ENCODE results near the gene MPRIP.

Gene MPRIP

DNA sequence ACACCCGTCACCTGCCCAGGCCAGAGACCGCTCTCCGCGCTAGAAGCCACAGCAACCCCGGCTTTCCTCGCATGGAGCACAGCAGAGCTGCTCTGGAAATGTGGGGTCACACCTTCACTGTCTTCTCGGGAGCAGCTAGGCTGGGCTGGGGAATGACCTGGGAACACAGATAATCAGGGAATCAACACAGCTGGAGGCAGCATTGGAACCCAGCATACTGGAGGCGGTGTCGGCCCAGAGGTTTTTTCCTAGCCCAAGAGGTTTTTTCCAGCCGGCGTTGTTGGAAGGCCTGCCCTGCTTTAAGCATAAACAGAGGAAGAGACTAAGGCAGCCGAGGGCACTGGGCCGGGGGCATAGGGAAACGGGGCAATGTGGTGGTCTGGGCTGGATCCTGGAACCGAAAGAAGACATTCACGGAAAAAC lies 164.7 kb downstream of the MPRIP start:
- DNase-seq (ENCODE audit: low spot score): no peak

- no peak for DNase-seq (ENCODE audit: low spot score)
These were observed 165.7 kb downstream of the MPRIP start for GRCh38 chr17:17207998-17208397.

DNA sequence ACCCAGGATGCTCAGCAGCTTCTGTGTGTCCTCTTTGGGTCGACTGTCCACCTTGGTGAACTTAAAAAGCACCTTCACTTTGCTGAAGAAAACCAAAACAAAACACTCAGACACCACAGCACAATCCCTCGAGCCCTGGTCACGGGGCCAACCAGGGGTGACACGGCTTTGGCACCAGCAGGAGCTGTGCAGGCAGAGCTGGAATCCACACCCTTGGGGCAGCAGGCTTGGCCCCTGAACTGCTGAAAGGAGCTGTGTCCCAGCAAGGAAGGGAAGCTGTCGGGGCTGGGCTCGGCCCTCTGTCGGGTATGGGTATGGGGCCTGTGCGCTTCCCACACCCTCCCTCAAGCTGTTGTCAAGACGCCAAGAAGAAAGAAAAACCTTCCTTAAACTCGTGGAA lies 171.5 kb downstream of the MPRIP start:
- DNase-seq (ENCODE audit: low spot score): no peak

GRCh38 chr17:17214646-17215436 lies 172.6 kb downstream of the MPRIP start:
- no peak for DNase-seq (ENCODE audit: low spot score)

- no peak for DNase-seq (ENCODE audit: low spot score)
These were observed 173.3 kb downstream of the MPRIP start for GRCh38 chr17:17215575-17215974.

- DNase-seq (ENCODE audit: low spot score): no peak
These were observed 174.0 kb downstream of the MPRIP start for GRCh38 chr17:17216236-17216635.

- no peak for DNase-seq (ENCODE audit: low spot score)
These were observed 174.5 kb downstream of the MPRIP start for GRCh38 chr17:17216776-17217175.

DNA sequence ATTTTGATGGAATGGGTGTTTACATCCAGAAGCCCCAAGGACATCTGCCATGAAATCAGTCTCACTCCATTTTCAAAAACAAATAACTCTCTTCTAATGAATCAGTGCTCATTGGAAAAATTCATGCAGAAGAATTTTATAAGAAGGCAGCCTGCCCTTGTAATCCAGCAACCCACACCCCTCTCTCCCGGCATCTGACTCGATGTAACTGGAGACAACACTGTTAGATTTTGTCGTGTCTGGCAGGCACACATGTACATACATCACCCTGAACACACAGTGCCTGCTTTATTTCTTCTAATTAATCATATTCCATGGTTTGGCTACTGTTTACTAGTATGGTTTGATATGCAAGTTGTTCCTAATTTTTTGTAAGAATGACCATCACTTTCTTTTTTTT lies 175.7 kb downstream of the MPRIP start:
- no peak for DNase-seq (ENCODE audit: low spot score)

DNA sequence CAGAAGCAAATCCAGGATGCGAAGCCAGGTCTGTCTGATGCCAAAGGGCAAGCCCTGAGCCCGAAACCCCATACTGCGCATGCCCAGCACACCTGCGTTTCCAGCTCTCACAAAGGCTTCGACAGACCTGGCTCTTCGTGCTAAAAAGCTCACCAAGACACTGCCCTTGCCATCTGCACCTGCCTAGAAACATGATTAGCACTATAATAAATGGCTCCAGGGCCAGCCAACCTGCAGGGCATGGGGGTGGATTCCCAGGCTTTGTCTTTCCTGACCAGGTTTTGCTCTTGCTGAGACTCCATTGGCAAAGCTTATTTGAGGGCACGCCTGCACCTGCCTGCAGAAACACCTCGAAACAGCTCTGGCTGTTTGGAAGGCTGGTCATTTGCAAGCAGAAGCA lies 178.3 kb downstream of the MPRIP start:
- DNase-seq (ENCODE audit: low spot score): no peak

- DNase-seq (ENCODE audit: low spot score): no peak
These were observed 179.1 kb downstream of the MPRIP start for GRCh38 chr17:17221329-17221728.

DNA sequence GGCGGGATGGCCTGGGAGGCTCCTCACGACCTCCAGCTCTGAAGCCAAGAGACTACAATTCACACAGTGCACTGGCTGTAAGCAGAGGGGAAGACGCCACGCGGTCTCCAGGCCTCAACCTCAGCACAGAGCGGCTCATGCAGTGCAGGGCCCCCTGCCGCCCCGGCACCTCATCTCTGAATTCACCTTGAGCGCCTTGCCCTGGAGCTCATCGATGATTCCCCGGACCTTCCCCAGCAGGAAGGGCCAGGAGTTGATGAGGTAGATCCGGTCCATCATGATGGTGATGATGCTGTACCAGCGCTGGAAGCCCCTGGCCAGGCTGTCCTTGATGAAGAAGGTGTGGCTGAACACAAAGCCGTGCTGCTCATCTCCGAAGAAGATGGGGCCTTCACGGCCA lies 181.5 kb downstream of the MPRIP start:
- DNase-seq (ENCODE audit: low spot score): no peak

- DNase-seq (ENCODE audit: low spot score): no peak
These were observed 181.9 kb downstream of the MPRIP start for GRCh38 chr17:17224137-17224536.

- no peak for DNase-seq (ENCODE audit: low spot score)
These were observed 183.6 kb downstream of the MPRIP start for GRCh38 chr17:17225901-17226300.

DNA sequence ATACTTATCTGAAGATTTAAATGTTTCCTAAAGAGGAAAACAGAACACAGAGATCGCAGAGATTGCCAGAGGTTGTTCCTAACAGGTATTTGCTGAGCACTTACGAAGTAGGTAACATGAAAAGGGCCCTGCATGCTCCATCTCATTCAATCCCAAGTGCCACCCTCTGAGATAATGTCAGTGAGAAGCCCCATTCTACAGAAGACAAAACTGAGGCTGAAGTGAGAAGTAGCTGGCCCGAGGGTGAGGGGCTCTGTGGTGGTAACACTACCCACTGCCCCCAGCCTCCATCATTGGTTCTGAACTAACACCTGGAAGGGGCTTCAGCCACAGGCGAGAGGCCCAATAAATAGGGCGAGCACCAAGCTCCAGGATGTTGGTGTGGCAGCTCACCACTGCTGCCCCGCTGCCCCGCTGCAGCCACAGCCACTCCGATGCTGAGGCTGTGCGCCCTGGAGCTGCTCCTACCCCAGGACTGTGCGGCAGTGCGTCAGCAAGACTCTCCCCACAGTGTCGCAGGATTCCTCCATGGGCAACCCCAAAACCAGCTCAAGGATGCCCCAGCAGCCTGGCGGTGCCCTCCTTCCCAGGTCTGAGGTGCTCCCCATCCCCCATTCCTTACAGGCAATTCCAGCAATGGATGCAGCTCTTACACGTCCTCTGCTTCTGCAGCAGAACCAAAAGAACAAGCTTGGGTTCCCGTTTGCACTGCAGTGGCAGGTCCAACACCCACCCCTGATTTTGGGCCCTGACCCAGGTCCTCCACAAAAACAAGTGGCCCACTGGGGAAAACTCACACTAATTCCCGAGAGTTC lies 184.4 kb downstream of the MPRIP start:
- DNase-seq (ENCODE audit: low spot score): no peak

DNA sequence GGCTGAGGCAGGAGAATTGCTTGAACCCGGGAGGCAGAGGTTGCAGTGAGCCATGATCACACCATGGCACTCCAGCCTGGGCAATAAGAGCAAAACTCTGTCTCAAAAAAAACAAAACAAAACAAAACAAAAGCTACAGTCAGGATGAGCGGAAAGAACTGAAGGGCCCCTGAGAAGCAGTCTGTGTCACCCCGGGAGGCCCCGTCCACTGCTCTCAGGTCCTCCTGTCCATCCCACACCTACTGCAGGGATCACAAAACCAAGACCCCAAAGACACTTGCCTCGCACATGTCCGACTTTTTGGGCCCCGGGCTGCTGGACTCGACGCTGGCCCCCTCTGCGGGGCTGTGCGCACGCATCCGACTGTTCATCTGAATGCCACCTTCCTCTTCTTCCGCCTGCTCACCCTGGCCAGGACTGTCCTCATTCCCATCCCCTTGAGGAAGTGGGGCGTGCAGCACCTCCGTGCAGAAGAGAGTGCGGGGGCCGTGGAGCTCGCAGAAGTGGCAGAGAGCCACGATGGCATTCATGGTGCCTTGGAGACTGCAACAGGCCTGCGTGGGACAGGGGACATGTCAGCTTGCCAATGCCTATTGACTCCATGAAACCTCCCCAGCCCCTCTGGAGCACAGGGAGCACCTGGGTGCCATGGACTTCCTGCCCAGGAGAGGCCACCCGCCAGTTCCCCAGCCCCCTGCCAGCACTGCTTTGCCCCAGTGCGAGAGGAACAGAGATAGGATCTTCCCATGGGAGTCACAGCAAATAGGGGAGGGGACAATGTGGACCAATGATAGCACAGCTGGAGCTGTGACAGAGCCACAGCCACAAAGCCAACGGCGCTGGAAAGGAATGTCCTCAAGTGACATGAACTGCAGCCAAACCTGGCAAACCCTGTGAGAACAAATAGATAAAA lies 185.6 kb downstream of the MPRIP start:
- no peak for DNase-seq (ENCODE audit: low spot score)

- no peak for DNase-seq (ENCODE audit: low spot score)
These were observed 186.4 kb downstream of the MPRIP start for GRCh38 chr17:17228521-17229279.

DNA sequence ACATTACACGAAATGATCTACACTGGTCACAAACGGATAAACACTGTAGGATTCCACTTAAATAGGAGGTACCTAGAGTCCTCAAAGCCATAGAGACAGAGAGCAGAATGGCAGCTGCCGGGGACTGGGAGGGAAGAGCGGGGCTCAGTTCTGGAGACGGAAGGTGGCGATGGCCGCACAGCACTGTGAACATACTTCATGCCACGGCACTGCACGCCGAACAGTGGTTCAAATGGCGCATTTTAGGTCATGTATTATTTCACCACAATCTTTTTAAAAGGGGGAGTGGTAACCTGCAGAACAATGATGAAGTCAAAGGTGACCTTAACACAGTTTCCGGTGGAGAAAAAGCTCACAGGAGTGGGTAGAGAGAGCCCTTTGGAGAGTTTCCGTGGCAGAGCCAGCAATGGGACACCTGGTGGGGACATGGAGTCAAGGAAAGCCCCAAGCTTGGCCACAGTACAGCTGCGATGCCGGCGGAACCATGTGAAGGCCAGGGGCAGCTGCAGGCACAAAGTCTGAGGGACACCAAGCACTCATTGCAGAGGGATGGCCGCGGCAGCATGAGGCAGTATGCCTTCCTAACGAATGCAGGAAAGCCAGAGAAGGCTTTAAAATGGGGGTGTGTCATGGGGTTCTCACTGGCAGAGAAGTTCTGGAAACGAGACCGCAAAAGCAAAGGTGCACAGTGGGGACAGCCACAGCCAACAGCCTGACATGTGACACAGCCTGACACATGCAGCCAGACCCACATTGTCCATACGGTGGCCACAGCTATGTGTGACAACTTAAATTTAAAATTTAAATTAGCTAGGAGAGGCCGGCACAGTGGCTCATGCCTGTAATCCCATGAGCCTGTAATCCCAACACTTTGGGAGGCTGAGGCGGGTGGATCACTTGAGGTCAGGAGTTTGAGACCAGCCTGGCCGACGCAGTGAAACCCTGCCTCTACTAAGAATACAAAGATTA lies 187.4 kb downstream of the MPRIP start:
- no peak for DNase-seq (ENCODE audit: low spot score)

DNA sequence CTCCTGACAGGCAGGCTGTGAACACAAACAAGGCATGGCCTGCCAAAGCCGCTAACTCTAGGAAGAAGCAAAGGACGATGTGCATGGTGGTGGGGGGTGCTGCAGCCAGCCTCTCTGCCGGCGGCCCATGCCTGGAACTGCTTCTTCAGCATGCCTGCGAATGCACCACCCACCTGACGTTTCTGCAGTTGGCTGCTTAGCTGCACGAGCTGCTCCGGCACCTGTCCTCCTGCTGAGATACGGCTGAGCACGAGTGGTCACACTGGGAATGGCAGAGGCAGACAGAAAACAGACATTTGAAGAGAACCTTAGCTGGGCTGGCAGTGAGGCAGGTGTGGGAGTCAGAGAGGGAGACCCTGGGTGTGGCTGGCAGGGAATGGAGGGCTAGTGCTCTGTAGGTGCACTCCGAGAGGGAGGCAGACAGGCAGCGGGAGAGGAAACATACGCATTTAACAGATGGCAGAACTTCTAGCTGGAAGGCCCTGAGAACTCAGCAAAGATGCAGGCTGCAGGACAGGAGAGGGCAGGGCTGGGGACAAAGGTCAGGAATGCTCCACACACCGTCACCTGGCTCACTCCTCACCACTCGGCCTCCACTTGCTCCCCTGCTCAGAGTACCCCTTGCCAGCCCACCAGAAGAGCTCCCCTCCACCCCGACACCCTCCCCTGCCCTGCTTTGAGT lies 189.5 kb downstream of the MPRIP start:
- DNase-seq (ENCODE audit: low spot score): no peak

DNA sequence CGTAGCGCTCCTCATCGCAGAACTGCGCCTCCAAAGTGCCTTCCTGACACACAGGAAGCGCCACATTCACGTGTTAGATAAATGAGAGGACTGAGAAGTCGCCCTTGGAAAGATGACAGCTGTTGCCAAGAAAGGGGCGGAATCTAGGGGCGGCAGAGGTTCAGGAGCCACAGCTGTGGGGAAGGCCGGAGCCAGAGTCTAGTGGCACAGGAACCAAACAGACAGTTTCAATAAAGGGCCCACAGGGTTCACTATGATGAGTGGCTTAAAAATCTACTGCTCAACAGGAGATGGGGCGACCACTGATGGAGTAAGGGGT lies 190.0 kb downstream of the MPRIP start:
- no peak for DNase-seq (ENCODE audit: low spot score)

Data from Ammon's horn (tissue), 1 donor.